HG02588 (cell line): Measurements from ENCODE around the gene TRPM3.

ENCODE experiments used
- ATAC-seq: cut with Tn5 transposase; IDR thresholded peaks from one replicate; pipeline ENCODE4 v1.9.1; 2021; ENCODE audit warnings: mild to moderate bottlenecking, moderate library complexity; ENCODE audit not compliant: unreplicated experiment

Gene TRPM3

DNA sequence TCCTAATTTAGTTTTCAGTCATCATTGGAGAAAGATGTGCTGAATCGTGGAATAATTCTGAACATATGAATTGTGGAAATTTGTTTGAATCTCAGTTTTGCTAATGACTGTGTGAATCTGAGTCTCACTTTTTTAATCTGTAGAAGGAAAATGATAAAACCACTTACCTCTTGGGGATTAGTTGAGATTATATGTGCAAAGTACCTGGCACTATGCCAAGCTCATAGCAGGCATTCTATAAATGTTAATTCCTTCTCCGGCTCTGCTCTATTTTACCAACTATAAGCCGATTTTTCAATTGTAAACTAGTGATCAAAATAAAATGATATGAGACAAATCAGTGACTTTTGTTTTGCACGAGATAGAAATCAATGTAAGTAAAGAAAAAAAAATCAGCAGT, 290.8 kb downstream of the TRPM3 start:
- ATAC-seq = no peak

DNA sequence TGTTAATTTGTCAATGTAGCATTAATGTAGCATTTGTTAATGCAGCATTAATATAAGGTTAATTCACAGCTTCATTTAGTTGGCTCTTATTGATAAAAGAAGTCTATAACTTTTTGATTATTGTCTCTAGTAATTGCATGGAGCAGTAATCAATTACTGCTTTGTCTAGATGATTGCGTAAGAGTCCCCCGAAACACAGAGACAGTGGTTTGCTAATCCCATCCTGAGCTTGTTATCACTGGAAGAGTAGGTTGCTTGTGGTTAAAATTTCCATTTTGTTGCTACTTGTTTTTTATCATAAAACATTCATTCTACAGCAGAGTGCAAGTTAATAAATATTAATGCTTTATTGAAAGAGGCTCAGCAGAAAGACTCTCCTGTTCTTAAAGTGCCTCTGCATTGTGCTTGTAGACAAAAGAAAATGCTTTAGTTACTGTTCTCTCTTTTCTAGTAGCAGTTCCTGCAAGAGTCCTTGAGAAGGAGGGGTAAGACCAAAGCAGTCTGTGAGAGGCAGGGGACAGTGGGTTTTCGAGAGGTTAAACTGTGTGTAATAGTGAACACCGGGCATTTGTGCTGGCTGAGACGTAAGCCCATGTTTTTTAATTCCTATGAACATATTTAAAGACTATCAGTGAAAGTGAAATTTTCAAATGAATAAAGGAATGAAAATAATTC, 291.7 kb downstream of the TRPM3 start:
- no peak for ATAC-seq

DNA sequence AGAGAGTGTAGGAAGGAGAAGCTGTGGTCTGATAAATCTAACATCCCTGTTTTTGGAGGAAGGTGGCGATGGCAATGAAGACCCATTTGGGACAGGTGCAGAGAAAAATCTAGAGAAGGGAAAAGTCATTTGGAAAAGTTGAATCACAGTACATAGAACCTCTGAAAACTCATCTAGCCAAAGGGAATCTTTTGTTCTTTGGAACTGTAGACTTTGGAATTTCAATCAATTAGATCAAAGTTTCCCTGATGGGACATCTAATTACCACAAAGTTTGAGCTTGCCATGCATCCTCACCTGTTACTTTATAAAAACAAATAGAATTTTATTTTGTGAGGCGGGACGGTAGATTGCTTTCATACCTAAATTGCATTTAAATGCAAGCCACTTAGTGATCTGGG, 294.9 kb downstream of the TRPM3 start:
- no peak for ATAC-seq

DNA sequence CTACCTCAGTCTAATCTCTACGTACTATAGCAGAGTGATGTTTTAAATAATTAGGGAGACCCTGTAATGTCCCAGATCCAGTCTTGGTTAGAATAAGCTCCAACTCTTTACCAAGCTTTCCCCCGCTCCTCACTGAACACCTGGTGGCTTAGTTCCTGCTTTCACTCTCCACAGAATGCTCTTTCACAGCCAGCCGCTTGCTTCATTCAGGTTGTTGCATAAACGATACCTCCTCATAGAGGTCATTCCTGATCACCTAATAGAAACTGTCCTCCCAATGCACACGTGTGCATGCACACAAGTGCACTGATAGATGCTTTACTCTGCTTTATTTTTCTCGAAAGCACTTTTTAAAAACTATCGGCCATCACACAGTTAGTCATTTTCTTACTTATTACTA, 298.1 kb downstream of the TRPM3 start:
- no peak for ATAC-seq

DNA sequence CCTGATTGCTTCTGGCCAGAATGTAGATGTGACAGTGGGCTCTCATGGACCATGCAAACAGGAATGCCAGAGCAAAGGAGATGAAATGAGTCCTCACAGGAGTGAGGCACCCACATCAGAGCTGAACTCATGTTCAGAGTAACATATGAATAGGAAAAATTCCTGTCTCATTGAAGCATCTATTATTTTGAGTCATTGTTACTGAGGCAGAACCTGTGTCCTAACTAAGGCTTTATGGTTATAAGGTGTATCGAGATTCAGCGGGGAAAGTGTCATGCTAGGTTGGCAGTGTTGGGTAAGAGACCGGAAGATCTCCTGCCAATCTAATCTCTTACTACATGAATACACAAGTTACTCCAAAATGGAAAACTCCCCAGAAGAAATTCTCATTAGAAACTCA, 304.1 kb downstream of the TRPM3 start:
- no peak for ATAC-seq

DNA sequence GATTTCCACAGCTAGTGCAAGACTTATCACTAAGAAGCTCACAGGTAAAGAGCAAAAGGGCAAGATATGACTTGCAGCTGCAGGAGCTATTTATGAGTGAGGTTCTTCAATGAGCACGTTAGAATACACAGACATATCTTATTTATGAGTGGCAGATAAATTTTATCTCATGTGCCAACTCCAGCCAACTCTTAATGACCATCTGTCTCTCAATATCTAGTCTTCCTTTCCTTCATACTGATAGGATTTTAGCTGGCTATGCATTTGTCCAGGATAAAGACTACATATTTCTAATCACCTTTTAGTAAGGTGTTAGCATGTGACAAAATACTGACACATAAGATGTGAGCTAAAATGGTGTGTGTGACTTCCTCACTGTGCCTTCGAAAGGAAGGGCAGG, 304.5 kb downstream of the TRPM3 start:
- no peak for ATAC-seq

DNA sequence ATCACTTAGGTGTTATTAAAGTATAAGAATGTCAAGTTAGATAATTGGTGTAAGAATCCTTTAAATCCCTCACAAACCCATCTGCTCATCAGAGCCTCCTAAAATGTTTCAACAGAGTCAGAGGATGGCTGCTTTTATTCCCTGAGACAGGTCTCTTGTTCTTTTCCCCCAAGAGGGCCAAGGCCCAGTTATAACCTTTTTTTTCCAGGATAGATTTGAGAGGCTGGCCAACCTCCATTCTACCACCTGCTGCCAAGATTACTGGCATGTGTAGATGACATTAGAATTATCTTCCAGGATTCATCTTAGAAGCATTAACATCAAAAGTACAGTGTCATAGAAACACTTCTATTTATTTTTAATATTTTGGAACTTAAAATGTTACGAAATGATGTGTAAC, 305.1 kb downstream of the TRPM3 start:
- no peak for ATAC-seq

DNA sequence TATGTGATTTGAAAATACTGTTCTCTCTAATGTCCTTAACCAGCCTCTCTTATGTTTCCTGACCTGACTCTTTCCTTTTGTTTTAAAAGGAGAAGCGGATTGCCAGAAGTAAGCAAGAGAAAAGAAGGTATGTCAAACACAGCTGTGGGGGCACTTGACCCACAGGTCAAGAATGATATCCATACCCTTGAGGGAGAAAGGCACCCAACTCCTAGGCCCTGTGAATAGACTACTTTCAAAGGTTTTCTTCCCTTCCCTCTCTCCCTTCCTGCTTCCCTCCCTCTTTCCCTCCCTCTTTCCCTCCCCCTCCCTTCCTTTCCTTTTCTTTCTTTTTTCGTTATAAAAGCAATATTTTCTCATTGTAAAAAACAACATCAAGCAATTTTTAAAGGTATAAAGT, 306.8 kb downstream of the TRPM3 start:
- no peak for ATAC-seq

DNA sequence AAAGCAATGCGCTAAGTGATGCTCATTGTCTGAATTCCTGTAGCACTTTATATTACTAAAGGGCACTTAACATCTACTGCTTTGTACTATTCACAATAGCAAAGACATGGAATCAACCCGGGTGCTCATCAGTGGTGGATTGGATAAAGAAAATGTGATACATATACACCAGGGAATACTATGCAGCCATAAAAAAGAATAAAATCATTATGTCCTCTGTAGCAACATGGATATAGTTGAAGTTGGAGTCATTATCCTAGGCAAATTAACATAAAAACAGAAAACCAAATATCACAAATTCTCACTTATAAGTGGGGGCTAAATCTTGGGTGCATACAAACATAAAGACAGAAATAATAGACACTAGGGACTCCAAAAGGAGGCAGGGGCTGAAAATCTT, 308.3 kb downstream of the TRPM3 start:
- no peak for ATAC-seq

DNA sequence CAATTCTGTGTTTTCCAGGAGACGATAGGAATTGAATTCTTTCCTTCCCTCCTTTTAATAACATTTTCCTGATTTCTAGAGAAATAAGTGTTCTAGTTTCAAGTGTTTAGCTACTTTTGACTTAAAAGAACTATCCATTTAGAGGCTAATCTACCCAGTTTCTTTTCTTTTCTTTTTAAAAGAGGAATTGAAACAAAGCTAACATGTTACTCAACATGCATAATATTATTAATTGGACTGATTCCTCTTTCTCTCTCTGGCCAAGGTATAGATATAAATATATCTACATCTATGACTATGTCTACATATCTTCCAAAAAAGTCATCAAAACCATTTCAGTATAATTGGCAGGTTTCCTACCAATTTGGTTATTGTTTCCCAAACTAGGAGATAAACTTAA, 309.8 kb downstream of the TRPM3 start:
- no peak for ATAC-seq

DNA sequence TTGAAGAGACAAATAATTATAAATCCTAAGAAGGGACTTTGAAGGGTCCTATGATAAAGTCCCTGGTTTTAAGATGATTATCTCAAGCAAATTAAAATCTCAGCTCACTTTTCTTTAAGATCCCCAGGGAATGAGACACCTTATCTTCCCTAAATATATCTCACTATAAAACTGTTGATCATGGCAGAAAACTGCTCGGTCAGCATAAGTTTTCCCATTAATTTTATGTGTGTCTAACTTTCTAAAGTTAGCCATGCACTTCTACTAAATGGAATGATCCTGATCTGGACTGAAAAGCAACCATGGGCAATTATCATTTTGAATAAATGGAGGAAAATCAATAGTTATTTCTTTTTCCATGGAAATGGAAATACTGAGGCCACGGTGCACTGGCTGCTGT, 314.5 kb downstream of the TRPM3 start:
- ATAC-seq = no peak

DNA sequence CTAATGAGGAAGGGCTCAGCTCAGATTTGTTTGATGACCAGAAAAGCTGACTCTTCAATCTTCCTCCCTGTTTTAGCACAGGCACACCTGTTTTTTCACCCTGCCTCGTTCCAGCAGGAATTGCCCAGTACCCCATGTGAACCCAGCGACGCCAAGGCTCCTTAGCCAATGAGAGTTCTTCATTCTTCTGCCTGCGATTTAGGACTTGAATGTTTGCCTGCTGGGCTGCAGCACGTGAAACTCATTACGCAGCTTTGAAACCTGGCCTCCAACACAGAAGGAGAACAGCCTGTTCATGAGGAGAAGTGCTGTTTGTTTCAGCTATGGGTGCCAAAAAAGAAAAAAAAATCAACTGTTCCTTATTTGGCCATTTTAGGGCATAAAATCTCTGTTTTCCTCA, 315.5 kb downstream of the TRPM3 start:
- no peak for ATAC-seq

DNA sequence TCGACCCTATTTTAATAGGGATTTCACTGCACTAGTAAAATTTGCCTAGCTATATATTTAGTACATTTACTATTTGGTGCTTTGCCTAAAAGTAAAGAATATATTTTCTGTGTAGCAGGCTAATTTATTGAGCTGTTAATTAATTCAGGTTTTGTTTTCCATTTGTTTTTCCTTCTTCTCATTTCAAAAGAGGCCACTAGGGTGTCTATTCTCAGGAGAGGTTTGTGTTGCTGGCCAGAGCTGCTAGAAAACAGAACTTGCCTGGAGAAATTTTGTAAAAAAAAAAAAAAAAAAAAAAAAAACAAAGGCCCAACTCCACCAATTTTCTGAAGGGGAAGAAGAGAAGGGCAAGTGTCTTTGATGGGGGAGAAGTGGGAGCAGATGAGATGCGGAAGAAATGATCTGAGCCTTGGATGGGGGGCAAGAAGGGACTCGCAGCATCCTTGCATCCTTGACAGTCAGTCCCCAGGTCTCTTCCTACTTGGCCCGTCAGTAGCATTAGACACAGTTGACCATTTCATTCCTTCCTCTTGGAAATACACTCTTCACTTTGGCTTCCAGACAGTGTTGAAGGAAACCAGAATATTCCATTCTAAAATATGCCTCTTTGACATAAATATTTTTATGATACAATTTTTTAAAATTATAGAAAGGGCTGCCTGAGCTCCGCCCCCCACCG, 318.5 kb downstream of the TRPM3 start:
- no peak for ATAC-seq

DNA sequence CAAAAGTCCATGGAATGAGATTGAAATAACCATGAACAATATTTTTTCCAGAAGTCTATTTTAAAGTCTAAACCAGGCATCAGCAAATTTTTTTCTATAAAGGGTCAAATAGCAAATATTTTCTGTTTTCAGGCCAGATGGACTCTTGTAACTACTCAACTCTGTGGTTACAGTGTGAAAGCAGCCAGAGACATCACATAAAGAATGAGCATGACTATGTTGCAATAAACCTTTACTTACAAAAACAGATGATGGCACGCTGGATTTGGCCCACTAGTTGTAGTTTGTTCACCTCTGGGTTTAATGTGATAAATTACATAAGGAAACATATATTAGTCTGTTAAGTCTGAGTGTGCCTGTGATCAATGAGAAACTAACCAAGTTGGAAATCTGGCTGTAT, 319.2 kb downstream of the TRPM3 start:
- no peak for ATAC-seq

DNA sequence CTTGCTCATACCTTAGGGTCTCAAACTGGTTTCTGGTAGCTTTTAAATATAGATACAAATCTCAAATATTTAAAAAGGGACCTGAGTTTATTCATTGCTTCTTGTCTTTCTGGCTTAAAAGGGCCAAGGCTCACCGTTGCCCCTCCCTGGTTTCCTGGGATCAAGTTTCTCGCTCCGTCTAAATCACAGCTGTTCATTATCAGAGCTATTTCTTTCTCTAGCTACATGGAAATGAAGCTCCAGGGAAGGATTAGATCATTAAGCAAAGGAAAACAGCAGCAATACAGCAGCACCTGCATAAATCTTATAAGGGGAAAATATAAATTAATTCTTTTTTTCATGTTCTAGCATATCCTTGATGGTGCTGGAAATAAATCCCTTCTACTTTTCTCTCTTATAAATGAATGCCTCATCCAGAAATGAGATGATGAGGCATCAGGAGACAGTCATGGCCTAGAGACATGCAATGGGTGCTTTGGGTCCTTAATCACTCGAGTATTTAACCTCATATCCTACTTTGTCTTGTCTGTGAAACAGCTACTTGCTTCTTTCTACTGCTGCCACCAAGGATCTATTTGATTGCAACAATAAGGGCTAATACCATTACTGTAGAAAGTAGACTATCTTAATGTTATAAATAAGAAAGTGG, 320.1 kb downstream of the TRPM3 start:
- no peak for ATAC-seq

DNA sequence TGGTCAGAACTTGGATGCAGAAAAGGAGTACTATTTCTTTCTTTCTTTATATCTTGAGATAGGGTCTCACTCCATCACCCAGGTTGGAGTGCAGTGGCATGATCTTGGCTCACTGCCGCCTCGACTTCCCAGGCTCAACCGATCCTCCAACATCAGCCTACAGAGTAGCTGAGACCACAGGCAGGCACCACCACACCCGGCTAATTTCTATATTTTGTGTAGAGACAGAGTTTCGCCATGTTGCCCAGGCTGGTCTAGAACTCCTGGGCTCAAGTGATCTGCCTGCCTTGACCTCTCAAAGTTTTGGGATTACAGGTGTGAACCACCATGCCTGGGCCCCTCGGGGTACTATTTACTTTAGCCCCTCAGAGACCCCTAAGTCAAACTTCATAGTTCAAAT, 323.4 kb downstream of the TRPM3 start:
- ATAC-seq = no peak

DNA sequence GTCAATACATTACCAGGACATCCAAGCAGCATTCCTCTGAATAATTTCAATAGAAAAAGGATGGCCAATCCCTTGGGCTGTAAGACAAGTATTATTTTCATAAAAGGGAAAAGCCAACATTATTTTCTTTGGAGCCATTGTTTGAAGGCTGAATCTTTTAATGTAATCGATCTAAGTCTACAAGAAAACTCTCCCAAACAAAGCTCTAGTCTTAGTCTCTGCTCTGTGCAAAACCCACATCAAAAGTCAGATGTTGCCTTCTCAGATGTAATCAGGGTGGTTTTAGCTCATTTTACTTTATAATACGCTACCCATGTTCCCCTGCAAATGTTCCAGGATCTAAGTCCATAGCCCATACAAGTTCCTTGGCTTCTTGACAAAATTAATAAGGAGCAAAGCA, 325.6 kb downstream of the TRPM3 start:
- no peak for ATAC-seq

DNA sequence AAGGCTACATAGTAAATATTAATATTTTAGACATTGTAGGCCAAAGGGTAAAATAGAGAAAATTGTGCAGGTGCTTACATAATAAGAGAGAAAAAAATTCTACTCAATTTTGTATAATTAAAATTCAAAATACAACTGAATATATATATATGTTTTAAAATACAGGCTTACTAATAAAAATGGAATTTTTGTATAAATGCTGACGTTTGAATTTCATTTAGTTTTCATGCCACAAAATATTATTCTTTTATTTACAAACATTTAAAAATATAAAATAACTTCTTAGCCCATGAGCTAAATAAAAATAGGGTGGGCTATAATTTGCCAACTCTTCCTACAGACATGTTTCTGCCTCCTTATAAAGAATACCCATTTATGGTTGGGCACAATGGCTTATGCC, 328.6 kb downstream of the TRPM3 start:
- no peak for ATAC-seq

DNA sequence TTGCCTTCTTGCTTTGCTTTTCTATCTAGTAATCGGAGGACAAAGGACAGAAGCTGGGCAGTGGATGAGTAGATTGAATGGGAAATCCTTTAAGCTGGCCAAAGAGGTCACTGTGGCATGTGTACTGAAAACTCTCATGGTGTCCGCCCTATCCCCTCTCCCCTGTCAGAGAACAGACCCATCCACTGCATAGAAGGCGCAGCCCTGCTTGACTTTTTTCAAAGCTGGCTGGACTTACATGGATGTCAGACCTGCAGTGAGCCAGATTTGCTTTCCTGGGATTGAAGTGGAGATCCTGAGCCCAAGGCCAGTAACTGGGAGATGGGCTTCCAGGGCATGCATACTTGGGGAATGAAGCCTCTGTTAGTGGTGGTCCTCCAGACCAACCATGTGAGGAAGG, 329.5 kb downstream of the TRPM3 start:
- ATAC-seq = no peak

DNA sequence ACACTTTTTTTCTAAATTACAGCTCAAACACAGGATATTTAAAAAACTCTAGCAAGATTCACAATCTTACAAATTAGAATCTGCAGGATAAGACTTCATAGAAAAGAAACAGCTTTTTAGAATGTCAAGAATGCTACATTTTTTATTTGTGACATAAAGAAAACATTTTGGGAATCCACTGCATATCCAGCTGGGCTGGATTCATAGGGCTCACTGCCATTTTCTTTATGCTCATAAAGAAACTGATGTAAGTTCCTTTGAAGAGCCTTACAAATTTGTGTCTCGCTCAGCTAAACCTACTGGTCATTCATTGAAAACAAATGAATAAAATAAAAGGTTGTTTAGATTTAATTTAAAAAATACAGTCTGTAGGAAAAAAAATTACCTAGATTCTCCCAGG, 332.3 kb downstream of the TRPM3 start:
- no peak for ATAC-seq

DNA sequence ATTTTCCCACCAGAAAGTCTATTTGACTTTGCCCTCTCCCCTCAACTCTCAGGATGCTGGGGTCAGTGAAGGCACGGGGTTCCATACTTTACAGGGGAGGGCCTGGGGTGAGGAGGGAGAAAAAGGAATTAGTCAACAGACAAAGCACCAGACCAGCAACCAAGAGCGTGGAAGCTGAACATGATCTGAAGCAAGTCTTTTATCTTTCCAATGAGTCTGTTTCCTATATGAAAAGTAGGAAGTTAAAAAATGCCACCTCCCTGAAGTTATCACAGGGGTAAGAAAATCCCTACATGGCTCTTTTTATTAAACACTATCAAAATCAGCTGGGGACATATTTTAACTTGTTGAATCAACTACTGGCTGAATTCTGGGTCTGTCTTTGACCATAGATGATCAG, 337.0 kb downstream of the TRPM3 start:
- ATAC-seq = no peak

DNA sequence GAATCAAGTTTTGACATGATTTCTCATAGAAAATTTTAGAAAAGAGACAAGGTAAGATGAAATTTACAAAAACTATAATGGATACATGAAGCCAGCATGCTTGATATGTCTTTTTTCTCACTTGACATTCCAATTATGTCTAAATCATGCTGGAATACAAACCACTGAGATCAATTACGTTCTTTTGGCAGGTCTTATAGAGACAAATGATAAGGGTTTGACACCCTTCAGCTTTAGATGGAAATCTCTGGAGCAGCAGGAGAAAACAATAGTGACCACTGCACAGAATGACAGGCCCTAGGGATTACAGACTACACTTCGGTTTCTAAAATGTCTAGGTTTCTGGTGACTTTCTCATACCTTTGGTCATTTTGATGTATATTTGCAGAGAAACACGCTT, 342.9 kb downstream of the TRPM3 start:
- ATAC-seq = no peak

DNA sequence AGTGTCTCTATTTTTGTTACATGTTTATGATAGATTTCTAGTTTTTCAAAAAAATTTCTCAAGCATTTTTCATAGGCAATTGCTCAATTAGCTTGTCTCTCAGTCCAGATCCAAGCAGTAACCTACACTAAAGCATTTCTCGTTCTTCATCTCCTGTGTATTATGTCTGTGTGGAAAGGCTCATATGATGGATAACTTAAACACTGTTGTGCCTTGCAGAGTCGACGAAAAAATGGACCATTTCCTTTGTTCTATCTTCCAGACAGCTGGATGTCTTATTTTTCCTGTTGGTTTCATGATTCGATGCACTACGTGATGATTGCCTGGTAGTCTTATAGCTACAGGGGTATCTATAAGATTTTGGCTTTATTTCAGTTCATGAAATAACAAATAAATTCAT, 347.8 kb downstream of the TRPM3 start:
- no peak for ATAC-seq
